ENCODE data around the gene E2F8. TPM values are rescaled to one million over a fixed set of nuclear protein-coding genes. Genes with fewer than 3 reads are reported as not detected.
"Not testable (repeated sequence)": the region's sequence is repeated elsewhere in the genome, so short reads cannot be mapped to it uniquely, and the experiment has no call there.

Gene E2F8
- total RNA-seq, 2 donors from 2014 or later = 1.7 to 2.2 TPM

- H3K4me1 ChIP-seq = no peaks in the 10 kb centered on the region
Observed at GRCh38 chr11:19258641-19259230, 18.0 kb upstream of the E2F8 start.

GRCh38 chr11:19254441-19254840 lies 13.7 kb upstream of the E2F8 start:
- H3K27ac ChIP-seq; H3K27me3 ChIP-seq; H3K9me3 ChIP-seq; DNase-seq (ENCODE audit: low spot score); H3K36me3 ChIP-seq; H3K4me1 ChIP-seq; H3K4me3 ChIP-seq: not testable (repeated sequence)

More at GRCh38 chr11:19258641-19259230, 18.0 kb upstream of the E2F8 start:
- no peaks in the 10 kb centered on the region for H3K27me3 ChIP-seq
- no peaks in the 10 kb centered on the region for H3K36me3 ChIP-seq
- H3K9me3 ChIP-seq = no peaks in the 10 kb centered on the region
- H3K27ac ChIP-seq = no peak overlapping the region
- no peak for TF ChIP-seq CTCF (IDR thresholded peaks at IDR 0.05)
- no peak overlapping the region for H3K4me3 ChIP-seq
- DNase-seq (ENCODE audit: low spot score) = no peak

- no peak for TF ChIP-seq CTCF (IDR thresholded peaks at IDR 0.05)
- no peak for DNase-seq (ENCODE audit: low spot score)
- Histone ChIP-seq H3K4me3 (no peak overlapping the region), H3K27ac (no peak overlapping the region), H3K4me1 (no peaks in the 10 kb centered on the region), H3K36me3 (no peaks in the 10 kb centered on the region), H3K27me3 (no peaks in the 10 kb centered on the region), H3K9me3 (no peaks in the 10 kb centered on the region)
Observed at GRCh38 chr11:19253817-19254216, 13.1 kb upstream of the E2F8 start.

GRCh38 chr11:19253153-19253745 lies 12.5 kb upstream of the E2F8 start:
- DNase-seq (ENCODE audit: low spot score) = no peak
- no peak for TF ChIP-seq CTCF (IDR thresholded peaks at IDR 0.05)

GRCh38 chr11:19252394-19253152 lies 11.8 kb upstream of the E2F8 start:
- DNase-seq (ENCODE audit: low spot score) = no peak
- Histone ChIP-seq H3K27me3 (no peaks in the 10 kb centered on the region), H3K27ac (no peak overlapping the region), H3K4me3 (no peak overlapping the region), H3K4me1 (no peaks in the 10 kb centered on the region), H3K36me3 (no peaks in the 10 kb centered on the region), H3K9me3 (no peaks in the 10 kb centered on the region)
- TF ChIP-seq CTCF (IDR thresholded peaks at IDR 0.05) = no peak

More at GRCh38 chr11:19253153-19253745, 12.5 kb upstream of the E2F8 start:
- H3K27ac ChIP-seq = no peak overlapping the region
- no peak overlapping the region for H3K4me3 ChIP-seq
- no peaks in the 10 kb centered on the region for H3K27me3 ChIP-seq
- no peaks in the 10 kb centered on the region for H3K9me3 ChIP-seq
- H3K36me3 ChIP-seq = no peaks in the 10 kb centered on the region
- no peaks in the 10 kb centered on the region for H3K4me1 ChIP-seq

- DNase-seq (ENCODE audit: low spot score) = no peak
- Histone ChIP-seq H3K27ac (no peak overlapping the region), H3K36me3 (no peaks in the 10 kb centered on the region), H3K9me3 (no peaks in the 10 kb centered on the region), H3K27me3 (no peaks in the 10 kb centered on the region), H3K4me1 (no peaks in the 10 kb centered on the region), H3K4me3 (no peak overlapping the region)
- TF ChIP-seq CTCF (IDR thresholded peaks at IDR 0.05) = no peak
Observed at GRCh38 chr11:19251577-19251976, 10.8 kb upstream of the E2F8 start.
